ENCODE results near the gene MICALL2. TPM values are rescaled to one million over a fixed set of nuclear protein-coding genes. Genes with fewer than 3 reads are reported as not detected.

Gene MICALL2
- total RNA-seq, 1 donor from 2014 or later, result 19.7 TPM

DNA sequence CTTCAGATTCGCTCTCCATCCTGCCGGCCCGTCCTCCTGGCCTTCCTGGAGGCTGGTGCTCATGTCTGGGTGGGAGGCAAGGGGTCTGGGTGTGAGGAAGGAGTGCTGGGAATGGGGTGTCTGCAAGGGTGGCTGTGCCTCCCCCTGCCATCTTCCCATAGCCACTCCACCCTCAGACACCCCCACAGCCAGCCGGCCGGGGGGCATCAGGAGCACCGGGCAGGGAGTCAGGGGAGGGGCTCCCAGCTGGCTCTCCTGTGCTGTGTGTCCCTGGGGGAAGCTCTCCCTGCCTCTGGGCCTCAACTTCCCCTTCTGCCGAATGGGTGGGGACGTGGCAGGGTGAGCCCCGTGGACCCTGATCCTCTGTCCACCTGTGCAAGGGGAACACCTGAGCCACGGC, 18.6 kb downstream of the MICALL2 start:
- DNase-seq (ENCODE audit: low spot score), result no peak
- intact Hi-C loops (cut with DNase I), result no loop called here

DNA sequence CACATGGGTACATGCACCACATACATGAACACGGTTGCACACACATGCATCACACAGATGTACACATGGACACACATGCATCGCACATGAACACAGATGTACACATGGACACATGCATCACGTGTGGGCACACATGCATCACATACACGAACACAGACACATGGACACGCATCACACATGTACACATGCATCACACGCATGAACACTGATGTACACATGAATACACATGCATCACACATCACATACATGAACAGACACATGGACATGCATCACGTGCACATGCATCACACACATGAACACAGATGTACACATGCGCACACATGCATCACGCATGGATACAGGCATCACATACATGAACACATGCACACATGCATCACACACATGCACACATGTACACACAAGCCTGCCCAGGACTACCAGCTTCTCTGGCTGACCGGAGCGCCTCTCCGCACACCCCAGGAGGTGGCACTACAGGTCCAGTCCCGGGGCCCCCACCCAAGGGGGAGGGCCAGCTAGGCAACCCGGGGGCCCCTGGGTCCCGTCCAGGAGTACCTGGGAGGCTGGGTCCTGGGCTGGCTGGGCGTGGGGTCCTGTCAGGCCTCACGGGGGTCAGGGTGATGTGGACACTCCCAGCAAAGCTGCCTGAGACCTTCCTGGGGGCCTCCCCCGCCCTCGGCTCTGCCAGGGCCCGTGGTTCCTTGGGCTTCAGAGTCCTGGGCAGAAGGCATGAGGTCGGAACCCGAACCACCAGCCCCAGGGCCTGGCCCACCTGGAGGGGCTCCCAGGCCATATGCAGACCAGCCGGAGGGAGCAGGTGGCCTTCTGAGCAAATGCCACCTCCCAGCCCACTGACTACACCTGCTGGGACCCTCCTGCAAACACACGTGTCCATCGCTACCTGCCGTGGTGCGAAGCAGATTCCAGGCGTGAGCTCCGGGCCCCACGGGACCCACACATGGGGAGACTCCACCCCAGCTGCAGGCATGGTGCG, 19.6 kb downstream of the MICALL2 start:
- no peak for DNase-seq (ENCODE audit: low spot score)
- intact Hi-C loops (cut with DNase I), result loop anchor here (10.0 kb wide), 1 partner anchor 215 kb away; no protein-coding TSS in a partner anchor

DNA sequence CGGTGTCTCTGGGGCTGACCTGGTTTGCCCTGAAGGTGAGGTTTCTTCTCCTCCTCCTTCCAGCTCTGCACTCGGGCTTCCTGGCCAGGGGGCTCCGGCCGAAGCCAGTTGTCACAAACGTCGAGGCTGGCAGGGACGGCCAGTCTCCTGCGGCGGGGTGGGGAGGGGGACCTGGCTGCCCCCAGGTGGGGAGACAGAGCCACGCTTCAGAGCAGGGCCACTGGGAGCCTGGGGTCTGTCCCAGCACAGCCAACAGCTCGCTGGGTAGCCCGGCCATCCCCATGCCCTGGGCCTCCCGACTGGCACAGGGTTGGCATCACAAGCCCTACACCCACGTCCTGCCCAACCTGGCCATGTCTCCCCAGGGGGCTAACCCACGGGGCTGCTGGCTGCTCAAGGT, 20.4 kb downstream of the MICALL2 start:
- no peak for DNase-seq (ENCODE audit: low spot score)
- intact Hi-C loops (cut with DNase I), result loop anchor here (10.0 kb wide), 1 partner anchor 214 kb away; no protein-coding TSS in a partner anchor

DNA sequence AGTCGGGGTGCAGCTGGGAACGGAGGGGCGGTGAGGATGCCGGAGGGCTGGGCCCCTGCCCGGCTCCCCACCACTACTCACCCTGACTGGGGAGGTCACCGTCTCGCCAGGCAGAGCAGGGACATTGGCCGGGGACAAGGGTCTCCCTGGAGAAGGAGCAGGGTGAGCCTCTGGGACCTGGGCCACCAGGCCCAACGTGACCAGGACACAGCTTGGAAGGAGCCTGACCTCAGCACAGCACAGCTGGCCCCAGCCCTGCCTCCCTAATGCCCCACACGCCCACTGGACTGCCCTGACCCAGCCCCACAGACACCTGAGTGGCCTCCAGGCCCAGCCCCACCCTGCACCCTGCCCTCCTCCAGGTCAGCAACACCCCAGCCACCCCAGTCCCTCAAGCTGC, 21.1 kb downstream of the MICALL2 start:
- intact Hi-C loops (cut with DNase I), result loop anchor here (10.0 kb wide), 1 partner anchor 213 kb away; no protein-coding TSS in a partner anchor
- no peak for DNase-seq (ENCODE audit: low spot score)

DNA sequence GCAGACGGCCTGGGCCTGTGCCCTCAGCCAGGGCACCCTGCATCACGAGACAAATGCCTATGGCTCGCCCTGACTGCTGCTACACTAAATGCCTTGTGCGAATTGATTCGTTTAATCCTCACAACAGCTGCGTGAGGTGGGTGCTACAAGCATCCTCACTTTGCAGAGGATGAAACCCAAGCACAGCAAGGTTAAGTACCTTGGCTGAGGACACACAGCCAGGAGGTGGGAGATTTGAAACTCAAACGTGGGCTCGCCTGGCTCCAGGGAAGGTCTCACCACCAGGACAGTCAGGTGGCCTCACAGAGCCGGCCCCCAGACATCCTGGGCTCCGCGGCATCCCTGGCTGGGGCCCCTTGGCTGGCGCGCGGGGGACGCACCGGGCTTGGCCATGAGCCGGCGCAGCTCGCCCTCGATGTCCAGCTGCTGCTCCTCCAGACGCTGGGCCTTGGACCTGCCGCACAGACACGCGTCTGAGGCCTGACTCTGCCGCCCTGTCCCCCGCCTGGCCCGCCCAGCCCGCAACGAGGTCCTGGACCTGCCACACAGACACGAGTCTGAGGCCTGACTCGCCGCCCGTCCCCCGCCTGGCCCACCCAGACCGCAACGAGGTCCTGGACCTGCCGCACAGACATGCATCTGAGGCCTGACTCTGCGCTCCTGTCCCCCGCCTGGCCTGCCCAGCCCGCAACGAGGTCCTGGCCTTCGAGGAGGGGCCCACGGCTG, 22.0 kb downstream of the MICALL2 start:
- DNase-seq (ENCODE audit: low spot score), result no peak
- intact Hi-C loops (cut with DNase I), result loop anchor here (10.0 kb wide), 1 partner anchor 213 kb away; no protein-coding TSS in a partner anchor

DNA sequence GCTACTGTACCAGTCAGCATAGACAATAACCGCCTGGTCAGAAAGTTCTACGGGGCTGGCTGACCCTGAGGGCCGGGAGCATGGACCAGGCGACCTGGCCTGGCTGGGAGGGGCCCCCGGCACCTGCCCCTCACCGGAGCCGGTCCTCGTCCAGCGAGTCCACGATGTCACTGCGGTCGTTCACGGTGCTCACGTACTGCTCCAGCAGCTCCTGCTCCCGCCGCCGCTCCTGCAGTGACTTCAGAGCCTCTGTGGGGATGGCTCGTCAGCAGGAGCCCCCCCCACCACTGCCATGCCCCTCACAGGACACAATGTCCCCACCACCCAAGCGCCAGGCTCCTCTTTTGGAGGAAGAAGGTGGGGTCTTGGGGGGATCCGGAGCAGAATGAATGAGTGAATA, 22.7 kb downstream of the MICALL2 start:
- no peak for DNase-seq (ENCODE audit: low spot score)

DNA sequence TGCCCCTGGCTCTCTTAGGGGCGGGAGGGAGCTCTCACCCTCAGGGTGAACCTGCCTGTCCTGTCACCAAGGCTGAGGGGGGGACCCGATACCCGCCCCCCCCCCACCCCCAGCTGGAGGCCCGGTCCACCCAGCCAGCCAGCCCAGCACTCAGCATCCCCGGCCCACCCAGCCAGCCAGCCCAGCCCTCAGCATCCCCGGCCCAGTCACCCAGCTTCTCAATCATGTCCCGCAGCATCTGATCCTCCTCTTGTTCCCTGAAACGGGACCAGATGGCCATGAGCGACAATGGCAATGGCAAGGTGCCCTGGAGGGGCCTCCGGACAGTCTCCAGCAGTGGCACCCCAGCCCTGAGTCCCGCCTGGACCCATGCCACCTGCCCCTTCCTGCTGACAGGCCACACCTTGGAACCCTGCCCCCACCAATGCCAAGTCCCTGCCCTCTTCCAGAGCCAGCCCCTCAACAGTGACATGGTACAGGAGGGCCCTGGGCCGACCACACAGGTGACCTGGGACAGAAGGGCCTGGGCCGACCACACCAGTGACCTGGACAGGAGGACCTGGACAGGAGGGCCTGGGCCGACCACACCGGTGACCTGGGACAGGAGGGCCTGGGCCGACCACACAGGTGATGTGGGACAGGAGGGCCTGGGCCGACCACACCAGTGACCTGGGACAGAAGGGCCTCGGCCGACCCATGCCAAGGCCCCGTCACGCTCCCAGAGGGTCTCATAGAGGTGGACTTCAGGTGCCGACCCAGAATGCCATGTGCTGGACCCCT, 24.2 kb downstream of the MICALL2 start:
- no peak for DNase-seq (ENCODE audit: low spot score)
- intact Hi-C loops (cut with DNase I), result loop anchor here (5.0 to 10.0 kb wide), 2 partner anchors 37 to 210 kb away; no protein-coding TSS in a partner anchor

More for the DNA sequence above, 22.7 kb downstream of the MICALL2 start:
- intact Hi-C loops (cut with DNase I), result loop anchor here (10.0 kb wide), 1 partner anchor 212 kb away; no protein-coding TSS in a partner anchor

DNA sequence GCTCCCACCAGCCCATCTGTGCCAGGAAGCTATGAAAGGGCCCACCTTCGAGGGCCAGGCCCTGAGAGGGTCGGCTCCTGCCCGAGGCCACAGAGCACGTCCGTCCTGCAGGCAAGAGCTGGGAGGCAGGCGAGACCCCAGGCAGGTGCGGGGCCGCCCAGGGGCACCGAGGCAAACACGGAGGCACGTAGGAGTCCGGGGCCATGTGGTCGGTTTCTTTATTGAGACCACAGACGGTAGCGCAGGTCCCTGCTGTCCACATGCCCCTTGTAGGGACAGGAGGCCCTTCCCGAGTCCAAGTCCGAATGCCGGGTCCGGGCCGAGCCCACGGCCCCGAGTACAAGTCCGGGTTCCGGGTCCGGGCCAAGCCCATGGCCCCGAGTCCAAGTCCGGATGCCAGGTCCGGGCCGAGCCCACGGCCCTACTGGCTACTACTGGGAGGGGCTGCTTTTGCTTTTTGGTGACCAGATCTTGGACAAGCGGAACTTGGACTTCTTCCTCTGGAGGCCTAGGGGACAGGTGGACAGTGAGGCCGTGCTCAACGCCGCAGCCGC, 25.0 kb downstream of the MICALL2 start:
- DNase-seq (ENCODE audit: low spot score), result no peak
- intact Hi-C loops (cut with DNase I), result loop anchor here (5.0 to 10.0 kb wide), 2 partner anchors 38 to 209 kb away; no protein-coding TSS in a partner anchor

DNA sequence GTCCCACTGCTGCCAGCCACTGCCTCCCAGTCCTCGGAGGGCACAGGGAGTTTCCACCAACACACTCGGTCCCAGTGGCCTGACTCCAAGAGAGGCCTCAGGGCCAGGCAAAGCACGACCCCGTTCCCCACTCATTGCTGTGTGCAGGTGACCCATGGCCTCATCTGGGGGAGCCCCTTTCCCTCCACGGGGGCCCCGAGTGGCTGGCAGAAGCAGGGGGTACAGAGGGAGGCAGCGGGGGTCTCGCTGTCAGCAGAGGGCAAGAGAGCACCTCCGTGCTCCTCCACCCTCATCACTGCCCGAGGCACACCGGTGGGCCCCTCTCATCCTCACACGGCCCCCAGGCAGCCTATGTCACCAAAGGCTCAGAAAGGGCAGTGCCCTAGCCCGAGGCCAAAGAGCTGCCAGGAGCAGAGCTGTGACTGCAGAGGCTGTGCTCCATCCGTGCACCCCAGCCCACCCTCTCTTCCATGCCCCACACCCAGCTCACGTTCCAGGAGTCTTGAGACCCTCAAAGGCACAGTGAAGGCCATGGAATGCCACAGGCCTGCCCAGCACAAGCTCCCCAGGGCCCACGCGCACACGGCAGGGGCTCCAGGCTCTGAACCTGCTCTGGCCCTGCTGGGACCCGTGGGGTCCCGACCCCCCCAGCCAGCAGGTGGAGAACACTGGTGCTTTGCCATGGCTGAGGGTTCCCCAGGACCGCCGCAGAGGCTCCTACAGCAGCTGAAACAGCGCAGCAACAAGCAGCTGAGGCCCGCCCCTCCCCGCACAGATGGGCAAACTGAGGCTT, 25.9 kb downstream of the MICALL2 start:
- intact Hi-C loops (cut with DNase I), result loop anchor here (5.0 to 10.0 kb wide), 2 partner anchors 39 to 209 kb away; no protein-coding TSS in a partner anchor
- no peak for DNase-seq (ENCODE audit: low spot score)

DNA sequence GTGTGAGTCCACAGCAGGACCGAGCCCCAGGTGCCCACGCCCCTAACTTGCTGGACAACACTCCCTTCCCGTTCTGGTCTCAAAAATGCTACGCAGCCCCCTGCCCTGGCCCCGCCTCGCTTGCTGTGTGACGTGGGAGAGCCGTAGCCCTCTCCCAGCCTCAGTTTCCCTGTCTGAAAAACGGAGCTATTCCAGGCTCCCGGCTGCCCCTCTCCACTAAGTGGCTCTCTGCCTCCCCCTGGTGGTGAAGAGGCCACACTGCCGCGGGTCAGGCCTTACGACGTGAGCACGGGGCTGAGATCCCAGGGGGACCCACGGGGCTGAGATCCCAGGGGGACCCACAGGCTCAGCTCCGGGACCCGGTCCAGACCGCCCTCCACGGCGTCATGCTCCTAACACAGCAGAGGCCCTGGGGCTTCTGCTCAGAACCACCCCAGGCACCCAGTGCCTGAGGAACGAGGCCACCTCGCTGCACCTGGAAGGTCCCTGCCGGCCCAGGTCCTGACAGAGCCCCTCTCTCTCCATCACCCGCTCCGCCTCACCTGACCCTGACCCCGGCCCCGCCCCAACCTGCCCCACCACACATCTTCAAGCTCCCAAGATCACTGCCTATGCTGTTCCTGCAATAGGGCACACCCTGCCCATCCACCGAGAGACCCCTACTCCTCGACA, 26.7 kb downstream of the MICALL2 start:
- intact Hi-C loops (cut with DNase I), result loop anchor here (5.0 to 10.0 kb wide), 2 partner anchors 40 to 208 kb away; no protein-coding TSS in a partner anchor
- peak; percentile 84 for DNase-seq (ENCODE audit: low spot score)

DNA sequence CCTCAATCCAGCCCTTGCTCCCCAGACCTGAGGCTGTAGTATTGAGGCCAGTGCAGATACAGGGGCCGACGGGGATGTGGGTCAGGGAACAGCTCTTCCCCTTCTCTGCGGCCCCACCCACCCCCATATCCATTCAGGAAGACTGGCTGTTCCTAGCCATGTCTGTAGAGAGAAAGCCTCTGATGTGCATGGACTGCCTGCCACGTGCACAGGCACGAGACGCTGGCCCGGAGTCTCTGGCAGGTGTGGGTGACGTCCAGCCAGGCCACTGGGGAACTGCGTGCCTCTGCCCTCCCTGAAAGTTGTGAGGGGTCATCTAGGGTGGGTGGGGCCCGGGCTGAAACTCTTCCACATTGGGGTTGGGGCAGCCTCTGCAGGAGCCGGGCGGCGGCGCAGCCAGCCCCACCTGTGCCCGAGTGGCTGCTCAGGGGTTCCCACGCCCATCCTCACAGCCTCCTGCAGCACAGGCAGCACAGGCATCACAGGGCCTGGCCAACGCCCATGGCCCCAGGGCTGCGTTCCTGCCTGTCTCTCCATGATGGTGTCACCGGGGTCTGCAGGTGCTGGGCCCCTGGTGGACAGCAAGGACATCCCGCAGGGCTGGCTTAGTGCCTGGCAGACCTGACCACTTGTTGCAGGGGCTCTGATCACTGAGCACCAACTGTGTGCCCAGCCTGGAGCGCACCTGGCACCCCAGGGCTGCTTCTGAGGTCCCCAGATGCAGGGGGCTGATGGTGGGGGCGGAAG, 27.5 kb downstream of the MICALL2 start:
- intact Hi-C loops (cut with DNase I), result loop anchor here (5.0 to 10.0 kb wide), 2 partner anchors 40 to 207 kb away; no protein-coding TSS in a partner anchor
- no peak for DNase-seq (ENCODE audit: low spot score)

DNA sequence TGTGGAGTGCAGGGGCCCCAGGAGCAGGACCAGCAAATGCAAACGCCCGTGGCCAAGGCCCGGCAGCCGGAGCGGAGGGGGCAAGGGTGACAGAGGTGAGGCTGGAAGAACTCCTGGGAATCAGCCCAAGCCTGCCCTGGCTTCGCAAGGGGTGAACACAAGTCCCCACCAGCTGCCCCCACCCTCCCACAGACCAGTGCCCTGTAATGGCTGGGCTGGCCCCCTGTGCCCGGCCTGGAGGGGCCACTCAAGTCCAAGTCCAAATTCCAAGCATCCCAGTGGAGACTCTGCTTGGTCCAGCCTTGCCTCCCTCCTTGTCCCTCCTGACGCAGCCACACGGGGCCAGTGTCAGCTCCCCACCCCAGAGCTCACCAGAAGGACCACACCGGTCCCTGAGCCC, 28.0 kb downstream of the MICALL2 start:
- intact Hi-C loops (cut with DNase I), result loop anchor here (5.0 to 10.0 kb wide), 2 partner anchors 41 to 206 kb away; no protein-coding TSS in a partner anchor
- no peak for DNase-seq (ENCODE audit: low spot score)

DNA sequence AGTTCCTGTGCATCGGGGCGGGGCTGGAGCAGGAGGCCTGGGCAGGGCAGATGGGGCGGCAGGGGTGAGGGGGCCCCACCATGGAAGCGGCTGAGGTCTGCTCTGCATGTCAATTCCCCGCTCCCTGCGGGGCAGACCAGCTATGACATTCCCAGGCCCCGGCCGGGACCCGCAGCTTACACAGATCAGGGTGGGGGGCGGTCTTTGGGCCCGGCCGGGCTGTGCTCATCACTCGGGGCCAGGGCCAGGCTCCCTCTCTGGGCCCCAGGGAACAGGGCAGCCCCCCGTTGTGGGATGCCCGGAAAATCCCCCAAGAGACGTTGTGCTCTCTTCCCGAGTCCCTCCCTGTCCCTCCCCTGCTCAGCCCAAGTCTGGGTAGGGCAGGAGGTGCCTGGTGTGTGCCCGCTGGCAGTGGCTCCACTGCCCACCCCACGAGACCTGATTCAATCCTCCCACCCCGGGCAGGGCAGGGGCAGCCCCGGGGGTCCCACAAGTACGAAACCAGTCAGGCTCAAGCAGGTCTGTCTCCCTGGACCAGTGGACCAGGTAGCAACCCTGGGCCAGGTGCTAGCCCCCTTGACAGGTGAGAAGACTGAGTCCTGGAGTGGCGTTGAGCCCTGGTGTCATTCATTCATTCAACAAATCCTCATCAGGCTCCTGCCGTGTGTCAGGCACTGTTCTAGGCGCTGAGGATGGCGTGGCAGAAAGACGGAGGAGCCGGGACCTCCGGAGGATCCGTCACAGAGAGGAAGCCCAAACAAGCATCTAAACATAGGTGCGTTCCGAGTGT, 29.0 kb downstream of the MICALL2 start:
- intact Hi-C loops (cut with DNase I), result loop anchor here (5.0 to 10.0 kb wide), 2 partner anchors 42 to 205 kb away; no protein-coding TSS in a partner anchor
- DNase-seq (ENCODE audit: low spot score), result no peak

DNA sequence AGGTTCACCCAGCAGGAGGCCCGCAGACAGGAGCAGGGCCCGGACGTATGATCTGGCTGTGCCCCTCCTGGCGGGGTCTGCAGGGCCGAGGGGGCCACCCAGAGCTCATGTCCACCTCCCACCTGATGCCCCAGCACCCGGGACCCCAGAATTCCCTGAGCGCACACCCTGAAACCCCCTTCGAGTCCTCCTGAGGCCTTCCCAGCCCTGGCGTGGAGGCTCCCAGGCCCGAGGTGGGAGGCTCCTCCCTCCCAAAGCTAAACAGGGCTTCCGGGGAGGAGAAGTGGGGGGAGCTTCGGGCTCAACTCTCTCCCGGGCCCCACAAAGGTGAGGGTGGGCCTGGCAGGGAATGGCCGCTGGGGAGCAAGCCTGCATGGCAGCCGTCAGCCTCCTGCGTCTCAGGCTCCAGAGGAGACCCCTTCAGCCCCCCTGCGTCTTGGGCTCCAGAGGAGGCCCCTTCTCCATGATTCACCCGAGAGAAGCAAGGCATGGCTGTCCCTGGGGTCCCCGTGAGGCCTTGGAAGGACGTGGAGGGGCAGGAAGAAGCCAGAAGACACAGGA, 30.2 kb downstream of the MICALL2 start:
- intact Hi-C loops (cut with DNase I), result no loop called here
- no peak for DNase-seq (ENCODE audit: low spot score)

DNA sequence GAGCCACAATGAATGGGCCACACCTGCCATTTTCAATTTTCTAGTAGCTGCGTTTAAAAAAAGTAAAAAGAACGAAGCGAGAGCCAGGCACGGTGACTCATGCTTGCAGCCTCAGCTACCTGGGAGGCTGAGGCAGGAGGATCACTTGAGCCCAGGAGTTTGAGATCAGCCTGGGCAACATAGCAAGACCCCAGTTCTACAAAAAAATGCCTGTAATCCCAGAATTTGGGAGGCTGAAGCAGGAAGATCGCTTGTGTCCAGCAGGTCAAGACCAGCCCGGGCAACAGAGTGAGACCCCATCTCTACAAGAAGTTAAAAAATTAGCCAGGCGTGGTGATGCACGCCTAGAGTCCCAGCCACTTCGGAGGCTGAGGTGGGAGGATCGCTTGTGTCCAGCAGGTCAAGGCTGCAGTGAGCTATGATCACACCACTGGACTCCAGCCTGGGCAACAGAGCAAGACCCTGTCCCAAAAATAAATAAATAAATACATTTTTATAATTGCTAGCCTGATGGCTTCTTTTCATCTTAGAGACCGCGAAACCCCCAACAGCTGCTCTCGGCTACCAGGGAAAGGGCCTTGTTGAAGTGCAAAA, 32.1 kb downstream of the MICALL2 start:
- intact Hi-C loops (cut with DNase I), result no loop called here
- DNase-seq (ENCODE audit: low spot score), result no peak
